ENCODE measurements around the gene NEURL4.

- no peak for TF ChIP-seq CTCF (IDR thresholded peaks at IDR 0.05)
- no peak for TF ChIP-seq POLR2AphosphoS5 (IDR thresholded peaks at IDR 0.05)
These were observed 32.8 kb upstream of the NEURL4 start for GRCh38 chr17:7361906-7362305.

All from gastroesophageal sphincter (tissue), 3 donors.